Measurements from ENCODE around the gene MARK3.

MARK3 gene

DNA sequence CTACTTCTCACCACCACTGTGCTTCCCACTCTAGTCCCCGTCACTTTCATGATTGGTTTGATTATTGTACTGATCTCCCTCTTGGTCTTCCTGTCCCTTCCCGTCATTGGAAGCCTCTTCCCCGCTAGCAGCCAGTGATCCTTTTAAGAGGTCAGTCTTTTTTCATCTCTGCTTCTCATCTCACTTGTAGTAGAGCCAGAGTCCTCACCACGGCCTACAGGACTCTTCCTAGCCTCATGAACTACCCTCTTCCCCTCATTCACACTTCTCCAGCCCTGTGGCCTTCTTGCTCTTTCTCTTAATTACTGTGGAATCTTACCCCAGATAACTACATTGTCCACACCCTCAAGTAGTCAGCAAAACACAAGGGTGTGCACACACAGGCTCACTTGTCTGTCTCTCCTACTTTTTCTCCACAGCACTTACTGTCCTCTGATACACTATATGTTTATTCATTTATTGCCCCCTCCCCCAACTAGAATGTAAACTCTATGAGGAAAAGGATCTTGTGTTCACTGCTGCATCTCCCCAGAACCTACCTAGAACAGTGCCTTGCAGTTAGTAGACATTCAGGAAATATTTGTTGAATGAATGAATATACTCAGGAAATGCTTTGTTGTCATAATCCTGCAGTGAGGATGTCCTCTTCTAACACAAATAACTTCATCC, 71.1 kb downstream of the MARK3 start:
- TF ChIP-seq, protein P1, sequence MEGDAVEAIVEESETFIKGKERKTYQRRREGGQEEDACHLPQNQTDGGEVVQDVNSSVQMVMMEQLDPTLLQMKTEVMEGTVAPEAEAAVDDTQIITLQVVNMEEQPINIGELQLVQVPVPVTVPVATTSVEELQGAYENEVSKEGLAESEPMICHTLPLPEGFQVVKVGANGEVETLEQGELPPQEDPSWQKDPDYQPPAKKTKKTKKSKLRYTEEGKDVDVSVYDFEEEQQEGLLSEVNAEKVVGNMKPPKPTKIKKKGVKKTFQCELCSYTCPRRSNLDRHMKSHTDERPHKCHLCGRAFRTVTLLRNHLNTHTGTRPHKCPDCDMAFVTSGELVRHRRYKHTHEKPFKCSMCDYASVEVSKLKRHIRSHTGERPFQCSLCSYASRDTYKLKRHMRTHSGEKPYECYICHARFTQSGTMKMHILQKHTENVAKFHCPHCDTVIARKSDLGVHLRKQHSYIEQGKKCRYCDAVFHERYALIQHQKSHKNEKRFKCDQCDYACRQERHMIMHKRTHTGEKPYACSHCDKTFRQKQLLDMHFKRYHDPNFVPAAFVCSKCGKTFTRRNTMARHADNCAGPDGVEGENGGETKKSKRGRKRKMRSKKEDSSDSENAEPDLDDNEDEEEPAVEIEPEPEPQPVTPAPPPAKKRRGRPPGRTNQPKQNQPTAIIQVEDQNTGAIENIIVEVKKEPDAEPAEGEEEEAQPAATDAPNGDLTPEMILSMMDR (IDR thresholded peaks at IDR 0.05): no peak
- H3K27me3 ChIP-seq: no peaks in the 10 kb centered on the region

GRCh38 chr14:103460415-103460814, 75.2 kb downstream of the MARK3 start:
- Histone ChIP-seq H3K4me1 (no peaks in the 10 kb centered on the region), H3K9me3 (no peaks in the 10 kb centered on the region), H3K4me3 (no peak overlapping the region), H3K36me3 (peaks cover 13 to 47% (median 30%) of the 10 kb centered on the region in 3 donors), H3K27me3 (no peaks in the 10 kb centered on the region), H3K27ac (no peak overlapping the region)
- no peak for DNase-seq
- intact Hi-C loops (cut with DNase I; ENCODE audit: low total_unique reads): no loop called here
- TF ChIP-seq, protein P1 (IDR thresholded peaks at IDR 0.05): no peak

More for the DNA sequence above, 71.1 kb downstream of the MARK3 start:
- intact Hi-C loops (cut with DNase I; ENCODE audit: low total_unique reads): no loop called here
- H3K9me3 ChIP-seq: no peaks in the 10 kb centered on the region
- H3K4me1 ChIP-seq: no peaks in the 10 kb centered on the region
- no peak overlapping the region for H3K27ac ChIP-seq
- H3K36me3 ChIP-seq: peaks cover 0 to 16% (median 7%) of the 10 kb centered on the region in 3 donors
- no peak overlapping the region for H3K4me3 ChIP-seq
- DNase-seq: no peak

DNA sequence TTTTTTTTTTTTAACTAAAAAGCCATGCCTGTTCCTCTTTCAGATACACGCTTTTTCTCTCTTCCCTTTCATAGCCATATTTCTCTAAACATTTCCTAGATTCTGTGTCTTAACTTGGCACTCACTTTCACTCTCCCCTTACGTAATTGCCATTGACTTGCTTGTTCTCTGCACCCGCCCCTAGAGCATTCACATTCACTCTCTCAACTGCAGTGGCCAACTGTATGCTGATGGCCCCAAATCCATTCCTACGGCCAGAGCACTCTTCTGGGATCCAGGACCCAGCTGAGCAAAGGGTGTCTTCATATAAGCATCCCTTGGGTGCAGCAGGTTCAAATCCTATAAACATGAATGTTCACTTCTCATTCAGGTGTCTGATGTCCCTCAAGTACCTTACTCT, 77.9 kb downstream of the MARK3 start:
- TF ChIP-seq, protein P1 (IDR thresholded peaks at IDR 0.05): no peak
- no peak for DNase-seq
- intact Hi-C loops (cut with DNase I; ENCODE audit: low total_unique reads): no loop called here
- Histone ChIP-seq H3K27ac (no peak overlapping the region), H3K36me3 (peaks cover 29 to 65% (median 44%) of the 10 kb centered on the region in 3 donors), H3K9me3 (no peaks in the 10 kb centered on the region), H3K27me3 (no peaks in the 10 kb centered on the region), H3K4me3 (no peak overlapping the region), H3K4me1 (no peaks in the 10 kb centered on the region)

DNA sequence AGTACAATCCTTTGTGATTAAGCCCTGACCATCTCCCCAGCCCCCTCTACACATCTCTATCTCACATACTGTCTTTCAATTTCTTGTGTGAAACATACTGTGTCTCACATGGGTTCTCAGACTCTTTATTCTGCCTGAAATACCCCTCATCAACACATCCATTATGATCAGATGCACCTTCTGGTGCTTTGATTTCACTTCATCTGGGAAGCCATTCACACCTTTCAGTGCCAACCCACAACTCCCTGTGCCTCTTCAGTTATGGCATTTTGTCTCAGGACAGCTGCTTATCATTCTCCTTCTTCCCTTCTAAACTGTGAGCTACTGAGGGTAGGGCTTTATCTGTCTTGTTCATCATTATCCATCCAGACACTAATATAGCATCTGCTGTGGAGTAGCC, 78.6 kb downstream of the MARK3 start:
- H3K27me3 ChIP-seq: no peaks in the 10 kb centered on the region
- no peak overlapping the region for H3K27ac ChIP-seq
- H3K4me3 ChIP-seq: no peak overlapping the region
- H3K9me3 ChIP-seq: no peaks in the 10 kb centered on the region
- H3K4me1 ChIP-seq: no peaks in the 10 kb centered on the region
- no peak for DNase-seq
- intact Hi-C loops (cut with DNase I; ENCODE audit: low total_unique reads): no loop called here
- H3K36me3 ChIP-seq: peaks cover 35 to 71% (median 49%) of the 10 kb centered on the region in 3 donors
- TF ChIP-seq, protein P1 (IDR thresholded peaks at IDR 0.05): no peak

- no peak overlapping the region for H3K27ac ChIP-seq
- no peaks in the 10 kb centered on the region for H3K9me3 ChIP-seq
- DNase-seq: no peak
- no peak overlapping the region for H3K4me3 ChIP-seq
- TF ChIP-seq, protein P1 (IDR thresholded peaks at IDR 0.05): no peak
- no peaks in the 10 kb centered on the region for H3K27me3 ChIP-seq
- H3K4me1 ChIP-seq: no peaks in the 10 kb centered on the region
- intact Hi-C loops (cut with DNase I; ENCODE audit: low total_unique reads): no loop called here
- H3K36me3 ChIP-seq: peaks cover 53 to 89% (median 71%) of the 10 kb centered on the region in 3 donors
These were observed 87.7 kb downstream of the MARK3 start for GRCh38 chr14:103472939-103473338.
